Measurements from ENCODE around the gene TBC1D22A.

DNA sequence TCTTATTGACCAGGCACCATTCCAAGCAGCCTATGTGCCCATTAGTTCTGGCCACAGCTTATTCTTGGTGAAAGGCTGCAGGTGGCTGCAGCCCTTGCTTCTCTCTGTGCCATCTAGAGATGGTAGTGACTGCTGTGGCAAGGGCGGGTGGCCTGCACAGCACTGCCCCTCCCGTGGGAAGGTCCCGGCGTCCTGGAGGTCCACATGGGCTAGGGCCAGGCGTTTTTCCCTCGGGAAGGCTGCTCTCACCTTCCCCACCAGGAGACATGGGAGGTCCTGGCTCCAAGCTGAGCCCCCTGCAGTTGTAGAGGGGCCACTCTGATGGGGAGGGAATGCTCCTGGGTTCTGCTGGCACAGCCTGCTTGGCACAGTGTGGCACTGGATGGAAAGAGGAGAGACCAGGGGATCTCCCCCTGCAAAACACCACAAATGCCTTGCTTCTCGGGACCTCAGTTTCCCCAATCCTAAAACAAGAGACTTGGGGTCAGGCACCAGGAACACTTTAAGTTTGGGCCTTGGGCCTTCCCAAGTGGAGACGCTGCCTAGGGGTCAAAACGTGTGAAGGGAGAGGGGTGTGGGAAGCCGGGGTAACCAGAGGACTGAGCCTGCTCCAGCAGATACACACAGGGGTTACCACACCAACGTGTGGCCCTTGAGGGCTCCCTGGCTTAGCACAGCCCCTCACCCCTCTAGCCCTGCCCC lies 10.0 kb upstream of the TBC1D22A start:
- TF ChIP-seq, protein P1, sequence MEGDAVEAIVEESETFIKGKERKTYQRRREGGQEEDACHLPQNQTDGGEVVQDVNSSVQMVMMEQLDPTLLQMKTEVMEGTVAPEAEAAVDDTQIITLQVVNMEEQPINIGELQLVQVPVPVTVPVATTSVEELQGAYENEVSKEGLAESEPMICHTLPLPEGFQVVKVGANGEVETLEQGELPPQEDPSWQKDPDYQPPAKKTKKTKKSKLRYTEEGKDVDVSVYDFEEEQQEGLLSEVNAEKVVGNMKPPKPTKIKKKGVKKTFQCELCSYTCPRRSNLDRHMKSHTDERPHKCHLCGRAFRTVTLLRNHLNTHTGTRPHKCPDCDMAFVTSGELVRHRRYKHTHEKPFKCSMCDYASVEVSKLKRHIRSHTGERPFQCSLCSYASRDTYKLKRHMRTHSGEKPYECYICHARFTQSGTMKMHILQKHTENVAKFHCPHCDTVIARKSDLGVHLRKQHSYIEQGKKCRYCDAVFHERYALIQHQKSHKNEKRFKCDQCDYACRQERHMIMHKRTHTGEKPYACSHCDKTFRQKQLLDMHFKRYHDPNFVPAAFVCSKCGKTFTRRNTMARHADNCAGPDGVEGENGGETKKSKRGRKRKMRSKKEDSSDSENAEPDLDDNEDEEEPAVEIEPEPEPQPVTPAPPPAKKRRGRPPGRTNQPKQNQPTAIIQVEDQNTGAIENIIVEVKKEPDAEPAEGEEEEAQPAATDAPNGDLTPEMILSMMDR (IDR thresholded peaks at IDR 0.05; ENCODE audit: insufficient read depth, low read depth, low read length) = no peak
- no peak for TF ChIP-seq EZH2 (IDR thresholded peaks at IDR 0.05; ENCODE audit: insufficient read depth, low read length)

Measured in astrocyte (in vitro differentiated cells and primary cell).